ENCODE measurements around the gene GLRA3. TPM values are rescaled to one million over a fixed set of nuclear protein-coding genes. Genes with fewer than 3 reads are reported as not detected.
"Not testable (repeated sequence)": the region's sequence is repeated elsewhere in the genome, so short reads cannot be mapped to it uniquely, and the experiment has no call there.

Gene GLRA3
- total and polyA plus RNA-seq, 2 experiments from 2014 or later = not detected

- no peaks in the 10 kb centered on the region for H3K36me3 ChIP-seq (ENCODE audit: low read depth)
- H3K27me3 ChIP-seq (replicated peaks; ENCODE audit: insufficient read depth) = no peaks in the 10 kb centered on the region
- H3K9ac ChIP-seq = no peak overlapping the region
- no peaks in the 10 kb centered on the region for H4K20me1 ChIP-seq (ENCODE audit: insufficient read depth)
- no peak overlapping the region for H3K4me2 ChIP-seq (ENCODE audit: unreplicated experiment)
- 95 to 98% methylated on average over 1 of the region's 1 CpG for WGBS, 2 experiments (ENCODE audit: low coverage in 1 of 2, low lambda C conversion rate in 2 of 2, missing lambda C conversion rate in 2 of 2)
- H3K4me3 ChIP-seq = no peak overlapping the region
- H3K9me2 ChIP-seq (ENCODE audit: insufficient read depth) = no peaks in the 10 kb centered on the region
- no peak for DNase-seq
- TF ChIP-seq EZH2 (IDR thresholded peaks at IDR 0.05; ENCODE audit: insufficient read depth, poor library complexity, severe bottlenecking) = no peak
- no peak for TF ChIP-seq EZH2phosphoT487 (IDR thresholded peaks at IDR 0.05; ENCODE audit: insufficient read depth, low read depth)
- no peaks in the 10 kb centered on the region for H3K9me3 ChIP-seq (ENCODE audit: low read depth)
- H3K79me2 ChIP-seq (ENCODE audit: insufficient read depth) = no peaks in the 10 kb centered on the region
- H2AFZ ChIP-seq = no peak overlapping the region
- in situ Hi-C loops (cut with MboI) = loop anchor here (10.0 kb wide), 1 partner anchor 269 kb away; no protein-coding TSS in a partner anchor
- no peak overlapping the region for H3K27ac ChIP-seq
- no peaks in the 10 kb centered on the region for H3F3A ChIP-seq (ENCODE audit: insufficient read depth)
- peaks cover 12% of the 10 kb centered on the region; the same call in 1 of the 2 replicates for H3K4me1 ChIP-seq (ENCODE audit: insufficient read depth)
These were observed 195.6 kb downstream of the GLRA3 start for GRCh38 chr4:174633399-174633798.

GRCh38 chr4:174631901-174632758 lies 196.9 kb downstream of the GLRA3 start:
- TF ChIP-seq EZH2 (IDR thresholded peaks at IDR 0.05; ENCODE audit: insufficient read depth, poor library complexity, severe bottlenecking) = no peak
- no peak for TF ChIP-seq EZH2phosphoT487 (IDR thresholded peaks at IDR 0.05; ENCODE audit: insufficient read depth, low read depth)
- peak; percentile 69 for DNase-seq
- Histone ChIP-seq H3K9me2 (ENCODE audit: insufficient read depth) (no peaks in the 10 kb centered on the region), H3K36me3 (ENCODE audit: low read depth) (no peaks in the 10 kb centered on the region), H3K9me3 (ENCODE audit: low read depth) (no peaks in the 10 kb centered on the region), H3K79me2 (ENCODE audit: insufficient read depth) (no peaks in the 10 kb centered on the region), H3K4me2 (ENCODE audit: unreplicated experiment) (no peak overlapping the region), H3K27ac (no peak overlapping the region), H4K20me1 (ENCODE audit: insufficient read depth) (no peaks in the 10 kb centered on the region), H3K27me3 (replicated peaks; ENCODE audit: insufficient read depth) (no peaks in the 10 kb centered on the region), H3K4me1 (ENCODE audit: insufficient read depth) (peaks cover 12% of the 10 kb centered on the region; the same call in 1 of the 2 replicates), H3K4me3 (no peak overlapping the region), H3F3A (ENCODE audit: insufficient read depth) (no peaks in the 10 kb centered on the region), H3K9ac (no peak overlapping the region), H2AFZ (no peak overlapping the region)
- in situ Hi-C loops (cut with MboI) = loop anchor here (10.0 kb wide), 1 partner anchor 267 kb away; no protein-coding TSS in a partner anchor
- WGBS, 2 experiments (ENCODE audit: low coverage in 1 of 2, low lambda C conversion rate in 2 of 2, missing lambda C conversion rate in 2 of 2) = 18 to 27% methylated on average over 2 of the region's 2 CpGs

GRCh38 chr4:174629907-174630450 lies 199.1 kb downstream of the GLRA3 start:
- H3K36me3 ChIP-seq (ENCODE audit: low read depth); H3K4me3 ChIP-seq; H4K20me1 ChIP-seq (ENCODE audit: insufficient read depth); H3F3A ChIP-seq (ENCODE audit: insufficient read depth); H3K4me2 ChIP-seq (ENCODE audit: unreplicated experiment); DNase-seq; H3K9me2 ChIP-seq (ENCODE audit: insufficient read depth); H3K79me2 ChIP-seq (ENCODE audit: insufficient read depth); H3K9me3 ChIP-seq (ENCODE audit: low read depth); H3K27ac ChIP-seq; H3K9ac ChIP-seq; H3K27me3 ChIP-seq (replicated peaks; ENCODE audit: insufficient read depth); H2AFZ ChIP-seq: not testable (repeated sequence)
- 89 to 97% methylated on average over 2 of the region's 2 CpGs for WGBS, 2 experiments (ENCODE audit: low coverage in 1 of 2, low lambda C conversion rate in 2 of 2, missing lambda C conversion rate in 2 of 2)
- H3K4me1 ChIP-seq (ENCODE audit: insufficient read depth) = peaks cover 12% of the 10 kb centered on the region; the same call in 1 of the 2 replicates
- in situ Hi-C loops (cut with MboI) = loop anchor here (10.0 kb wide), 1 partner anchor 265 kb away; no protein-coding TSS in a partner anchor

GRCh38 chr4:174629265-174629664 lies 199.8 kb downstream of the GLRA3 start:
- Histone ChIP-seq H3K9me2 (ENCODE audit: insufficient read depth) (no peaks in the 10 kb centered on the region), H3F3A (ENCODE audit: insufficient read depth) (no peaks in the 10 kb centered on the region), H3K4me3 (no peak overlapping the region), H3K4me1 (ENCODE audit: insufficient read depth) (peaks cover 12% of the 10 kb centered on the region; the same call in 1 of the 2 replicates), H3K27me3 (replicated peaks; ENCODE audit: insufficient read depth) (no peaks in the 10 kb centered on the region), H3K4me2 (ENCODE audit: unreplicated experiment) (no peak overlapping the region), H3K27ac (no peak overlapping the region), H3K36me3 (ENCODE audit: low read depth) (no peaks in the 10 kb centered on the region), H3K9me3 (ENCODE audit: low read depth) (no peaks in the 10 kb centered on the region), H2AFZ (no peak overlapping the region), H4K20me1 (ENCODE audit: insufficient read depth) (no peaks in the 10 kb centered on the region), H3K79me2 (ENCODE audit: insufficient read depth) (no peaks in the 10 kb centered on the region), H3K9ac (no peak overlapping the region)
- peak; percentile 62 for DNase-seq
- in situ Hi-C loops (cut with MboI) = no loop called here
- WGBS, 2 experiments (ENCODE audit: low coverage in 1 of 2, low lambda C conversion rate in 2 of 2, missing lambda C conversion rate in 2 of 2) = 0 to 11% methylated on average over 2 of the region's 2 CpGs
- TF ChIP-seq EZH2 (IDR thresholded peaks at IDR 0.05; ENCODE audit: insufficient read depth, poor library complexity, severe bottlenecking) (no peak), EZH2phosphoT487 (IDR thresholded peaks at IDR 0.05; ENCODE audit: insufficient read depth, low read depth) (no peak)

Data from GM23248 (cell line).